Measurements from ENCODE around the gene SPACDR. TPM values are rescaled to one million over a fixed set of nuclear protein-coding genes. Genes with fewer than 3 reads are reported as not detected.

SPACDR gene
- total and polyA plus RNA-seq, 9 of the 15 experiments (the other 6 are each of a cell fraction or from before 2014, with no cell fraction given) = 0.07 to 0.55 (median 0.14) TPM; not detected in 1

DNA sequence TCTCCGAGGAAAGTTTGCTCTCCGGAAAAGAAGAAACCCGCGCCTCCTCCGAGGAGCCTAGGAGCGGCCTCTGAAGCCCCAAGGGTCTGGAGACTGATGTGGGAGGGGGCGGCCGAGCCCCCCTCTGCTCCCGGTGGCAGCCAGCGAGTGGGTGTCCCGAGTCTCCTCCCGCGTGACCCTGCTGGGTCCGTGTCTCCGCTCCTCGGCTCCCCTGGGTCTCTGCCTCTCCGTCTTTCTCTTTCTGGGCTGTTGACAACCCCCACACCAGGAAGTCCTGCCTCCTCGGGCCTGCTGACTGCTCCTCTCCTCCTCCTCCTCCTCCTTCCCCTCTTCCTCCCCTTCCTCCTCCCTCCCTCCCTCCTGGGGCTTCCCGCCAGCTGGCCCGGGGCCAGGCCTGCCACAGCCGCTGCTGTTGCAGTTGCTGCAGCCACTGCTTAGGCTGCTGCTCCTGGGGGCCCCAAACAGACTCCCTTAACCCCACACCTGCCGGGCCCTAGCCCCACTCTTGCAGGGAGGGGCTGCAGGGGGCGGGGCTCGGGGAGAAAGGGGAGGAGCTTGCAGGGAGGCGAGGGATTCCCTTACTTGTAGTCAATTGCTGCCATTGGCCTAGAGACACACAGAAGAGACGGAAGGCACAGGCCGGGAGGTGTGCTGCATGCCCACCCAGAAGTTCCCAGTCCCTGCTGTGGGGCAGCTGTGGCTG is 15.0 kb upstream of the SPACDR start, which contains the start of gene TSC22D4 (continued):
- TF ChIP-seq ZMIZ1 (IDR thresholded peaks at IDR 0.05; ENCODE audit: low read depth in 2 of 2, low read length in 2 of 2) = no peak; a peak in 1 of 4 replicates
- no peak for TF ChIP-seq ZNF253 (CRISPR knock-in tag; conservative IDR thresholded peaks at IDR 0.05)
- TF ChIP-seq MBD2 (IDR thresholded peaks at IDR 0.05; ENCODE audit: borderline replicate concordance, low read depth) = peak; percentile 62
- TF ChIP-seq, protein P1, sequence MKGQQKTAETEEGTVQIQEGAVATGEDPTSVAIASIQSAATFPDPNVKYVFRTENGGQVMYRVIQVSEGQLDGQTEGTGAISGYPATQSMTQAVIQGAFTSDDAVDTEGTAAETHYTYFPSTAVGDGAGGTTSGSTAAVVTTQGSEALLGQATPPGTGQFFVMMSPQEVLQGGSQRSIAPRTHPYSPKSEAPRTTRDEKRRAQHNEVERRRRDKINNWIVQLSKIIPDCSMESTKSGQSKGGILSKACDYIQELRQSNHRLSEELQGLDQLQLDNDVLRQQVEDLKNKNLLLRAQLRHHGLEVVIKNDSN (CRISPR knock-in tag; IDR thresholded peaks at IDR 0.05) = no peak
- no peak for TF ChIP-seq PHTF2 (CRISPR knock-in tag; IDR thresholded peaks at IDR 0.05)
- TF ChIP-seq E2F4 (CRISPR knock-in tag; IDR thresholded peaks at IDR 0.05; ENCODE audit: low read depth) = 0 out of 2 replicates have a peak, but pooled peaks have one; percentile 54
- peak; percentile 51; the same call in 1 of the 2 replicates for TF ChIP-seq TCF7 (IDR thresholded peaks at IDR 0.05; ENCODE audit: borderline replicate concordance)
- TF ChIP-seq, protein P2, sequence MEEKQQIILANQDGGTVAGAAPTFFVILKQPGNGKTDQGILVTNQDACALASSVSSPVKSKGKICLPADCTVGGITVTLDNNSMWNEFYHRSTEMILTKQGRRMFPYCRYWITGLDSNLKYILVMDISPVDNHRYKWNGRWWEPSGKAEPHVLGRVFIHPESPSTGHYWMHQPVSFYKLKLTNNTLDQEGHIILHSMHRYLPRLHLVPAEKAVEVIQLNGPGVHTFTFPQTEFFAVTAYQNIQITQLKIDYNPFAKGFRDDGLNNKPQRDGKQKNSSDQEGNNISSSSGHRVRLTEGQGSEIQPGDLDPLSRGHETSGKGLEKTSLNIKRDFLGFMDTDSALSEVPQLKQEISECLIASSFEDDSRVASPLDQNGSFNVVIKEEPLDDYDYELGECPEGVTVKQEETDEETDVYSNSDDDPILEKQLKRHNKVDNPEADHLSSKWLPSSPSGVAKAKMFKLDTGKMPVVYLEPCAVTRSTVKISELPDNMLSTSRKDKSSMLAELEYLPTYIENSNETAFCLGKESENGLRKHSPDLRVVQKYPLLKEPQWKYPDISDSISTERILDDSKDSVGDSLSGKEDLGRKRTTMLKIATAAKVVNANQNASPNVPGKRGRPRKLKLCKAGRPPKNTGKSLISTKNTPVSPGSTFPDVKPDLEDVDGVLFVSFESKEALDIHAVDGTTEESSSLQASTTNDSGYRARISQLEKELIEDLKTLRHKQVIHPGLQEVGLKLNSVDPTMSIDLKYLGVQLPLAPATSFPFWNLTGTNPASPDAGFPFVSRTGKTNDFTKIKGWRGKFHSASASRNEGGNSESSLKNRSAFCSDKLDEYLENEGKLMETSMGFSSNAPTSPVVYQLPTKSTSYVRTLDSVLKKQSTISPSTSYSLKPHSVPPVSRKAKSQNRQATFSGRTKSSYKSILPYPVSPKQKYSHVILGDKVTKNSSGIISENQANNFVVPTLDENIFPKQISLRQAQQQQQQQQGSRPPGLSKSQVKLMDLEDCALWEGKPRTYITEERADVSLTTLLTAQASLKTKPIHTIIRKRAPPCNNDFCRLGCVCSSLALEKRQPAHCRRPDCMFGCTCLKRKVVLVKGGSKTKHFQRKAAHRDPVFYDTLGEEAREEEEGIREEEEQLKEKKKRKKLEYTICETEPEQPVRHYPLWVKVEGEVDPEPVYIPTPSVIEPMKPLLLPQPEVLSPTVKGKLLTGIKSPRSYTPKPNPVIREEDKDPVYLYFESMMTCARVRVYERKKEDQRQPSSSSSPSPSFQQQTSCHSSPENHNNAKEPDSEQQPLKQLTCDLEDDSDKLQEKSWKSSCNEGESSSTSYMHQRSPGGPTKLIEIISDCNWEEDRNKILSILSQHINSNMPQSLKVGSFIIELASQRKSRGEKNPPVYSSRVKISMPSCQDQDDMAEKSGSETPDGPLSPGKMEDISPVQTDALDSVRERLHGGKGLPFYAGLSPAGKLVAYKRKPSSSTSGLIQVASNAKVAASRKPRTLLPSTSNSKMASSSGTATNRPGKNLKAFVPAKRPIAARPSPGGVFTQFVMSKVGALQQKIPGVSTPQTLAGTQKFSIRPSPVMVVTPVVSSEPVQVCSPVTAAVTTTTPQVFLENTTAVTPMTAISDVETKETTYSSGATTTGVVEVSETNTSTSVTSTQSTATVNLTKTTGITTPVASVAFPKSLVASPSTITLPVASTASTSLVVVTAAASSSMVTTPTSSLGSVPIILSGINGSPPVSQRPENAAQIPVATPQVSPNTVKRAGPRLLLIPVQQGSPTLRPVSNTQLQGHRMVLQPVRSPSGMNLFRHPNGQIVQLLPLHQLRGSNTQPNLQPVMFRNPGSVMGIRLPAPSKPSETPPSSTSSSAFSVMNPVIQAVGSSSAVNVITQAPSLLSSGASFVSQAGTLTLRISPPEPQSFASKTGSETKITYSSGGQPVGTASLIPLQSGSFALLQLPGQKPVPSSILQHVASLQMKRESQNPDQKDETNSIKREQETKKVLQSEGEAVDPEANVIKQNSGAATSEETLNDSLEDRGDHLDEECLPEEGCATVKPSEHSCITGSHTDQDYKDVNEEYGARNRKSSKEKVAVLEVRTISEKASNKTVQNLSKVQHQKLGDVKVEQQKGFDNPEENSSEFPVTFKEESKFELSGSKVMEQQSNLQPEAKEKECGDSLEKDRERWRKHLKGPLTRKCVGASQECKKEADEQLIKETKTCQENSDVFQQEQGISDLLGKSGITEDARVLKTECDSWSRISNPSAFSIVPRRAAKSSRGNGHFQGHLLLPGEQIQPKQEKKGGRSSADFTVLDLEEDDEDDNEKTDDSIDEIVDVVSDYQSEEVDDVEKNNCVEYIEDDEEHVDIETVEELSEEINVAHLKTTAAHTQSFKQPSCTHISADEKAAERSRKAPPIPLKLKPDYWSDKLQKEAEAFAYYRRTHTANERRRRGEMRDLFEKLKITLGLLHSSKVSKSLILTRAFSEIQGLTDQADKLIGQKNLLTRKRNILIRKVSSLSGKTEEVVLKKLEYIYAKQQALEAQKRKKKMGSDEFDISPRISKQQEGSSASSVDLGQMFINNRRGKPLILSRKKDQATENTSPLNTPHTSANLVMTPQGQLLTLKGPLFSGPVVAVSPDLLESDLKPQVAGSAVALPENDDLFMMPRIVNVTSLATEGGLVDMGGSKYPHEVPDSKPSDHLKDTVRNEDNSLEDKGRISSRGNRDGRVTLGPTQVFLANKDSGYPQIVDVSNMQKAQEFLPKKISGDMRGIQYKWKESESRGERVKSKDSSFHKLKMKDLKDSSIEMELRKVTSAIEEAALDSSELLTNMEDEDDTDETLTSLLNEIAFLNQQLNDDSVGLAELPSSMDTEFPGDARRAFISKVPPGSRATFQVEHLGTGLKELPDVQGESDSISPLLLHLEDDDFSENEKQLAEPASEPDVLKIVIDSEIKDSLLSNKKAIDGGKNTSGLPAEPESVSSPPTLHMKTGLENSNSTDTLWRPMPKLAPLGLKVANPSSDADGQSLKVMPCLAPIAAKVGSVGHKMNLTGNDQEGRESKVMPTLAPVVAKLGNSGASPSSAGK (IDR thresholded peaks at IDR 0.05) = no peak
- no peak for TF ChIP-seq BDP1 (IDR thresholded peaks at IDR 0.05; ENCODE audit: insufficient read depth, insufficient read length)

All from K562 (cell line).